Measurements from ENCODE around the gene WWC2. TPM values are rescaled to one million over a fixed set of nuclear protein-coding genes. Genes with fewer than 3 reads are reported as not detected.
"Not testable (repeated sequence)": the region's sequence is repeated elsewhere in the genome, so short reads cannot be mapped to it uniquely, and the experiment has no call there.

The WWC2 gene
- total RNA-seq, 4 donors from 2014 or later, result 28.2 to 38.5 (median 37.0) TPM

DNA sequence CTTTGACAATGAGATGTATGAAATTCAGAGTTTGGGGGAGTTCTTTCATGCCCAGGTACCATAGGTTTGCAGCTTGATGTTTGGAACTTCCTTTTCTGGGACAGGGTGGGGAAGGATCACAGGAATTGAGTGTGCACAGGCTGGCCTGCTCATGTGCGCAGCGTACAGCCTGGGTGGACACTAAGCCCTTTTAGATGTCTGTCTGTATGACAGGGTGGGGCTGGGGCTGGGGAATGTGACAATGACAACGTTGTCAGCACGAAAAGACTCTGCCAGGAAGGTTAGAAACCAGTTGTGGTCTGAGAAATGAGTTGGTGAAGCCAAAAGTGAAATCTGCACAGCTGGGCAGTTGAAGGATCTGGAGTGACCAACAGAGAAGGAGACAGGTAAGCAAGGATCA lies 47.4 kb downstream of the WWC2 start:
- 79% methylated on average over 4 of the region's 4 CpGs for WGBS
- intact Hi-C loops (cut with DNase I), result no loop called here
- no peak for TF ChIP-seq EP300 (IDR thresholded peaks at IDR 0.05)
- TF ChIP-seq, protein P1, sequence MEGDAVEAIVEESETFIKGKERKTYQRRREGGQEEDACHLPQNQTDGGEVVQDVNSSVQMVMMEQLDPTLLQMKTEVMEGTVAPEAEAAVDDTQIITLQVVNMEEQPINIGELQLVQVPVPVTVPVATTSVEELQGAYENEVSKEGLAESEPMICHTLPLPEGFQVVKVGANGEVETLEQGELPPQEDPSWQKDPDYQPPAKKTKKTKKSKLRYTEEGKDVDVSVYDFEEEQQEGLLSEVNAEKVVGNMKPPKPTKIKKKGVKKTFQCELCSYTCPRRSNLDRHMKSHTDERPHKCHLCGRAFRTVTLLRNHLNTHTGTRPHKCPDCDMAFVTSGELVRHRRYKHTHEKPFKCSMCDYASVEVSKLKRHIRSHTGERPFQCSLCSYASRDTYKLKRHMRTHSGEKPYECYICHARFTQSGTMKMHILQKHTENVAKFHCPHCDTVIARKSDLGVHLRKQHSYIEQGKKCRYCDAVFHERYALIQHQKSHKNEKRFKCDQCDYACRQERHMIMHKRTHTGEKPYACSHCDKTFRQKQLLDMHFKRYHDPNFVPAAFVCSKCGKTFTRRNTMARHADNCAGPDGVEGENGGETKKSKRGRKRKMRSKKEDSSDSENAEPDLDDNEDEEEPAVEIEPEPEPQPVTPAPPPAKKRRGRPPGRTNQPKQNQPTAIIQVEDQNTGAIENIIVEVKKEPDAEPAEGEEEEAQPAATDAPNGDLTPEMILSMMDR (IDR thresholded peaks at IDR 0.05), result no peak
- TF ChIP-seq POLR2A (IDR thresholded peaks at IDR 0.05; ENCODE audit: low read depth), result no peak
- TF ChIP-seq POLR2AphosphoS5 (IDR thresholded peaks at IDR 0.05), result no peak
- H3K9me3 ChIP-seq, result no peaks in the 10 kb centered on the region
- peaks cover 33 to 48% (median 44%) of the 10 kb centered on the region in 4 donors for H3K4me1 ChIP-seq
- H3K27me3 ChIP-seq, result no peaks in the 10 kb centered on the region
- no peak overlapping the region for H3K27ac ChIP-seq (replicated peaks in 1 of 4)
- DNase-seq (ENCODE audit: extremely low spot score), result no peak
- H3K4me3 ChIP-seq, result no peak overlapping the region
- no peaks in the 10 kb centered on the region for H3K36me3 ChIP-seq

DNA sequence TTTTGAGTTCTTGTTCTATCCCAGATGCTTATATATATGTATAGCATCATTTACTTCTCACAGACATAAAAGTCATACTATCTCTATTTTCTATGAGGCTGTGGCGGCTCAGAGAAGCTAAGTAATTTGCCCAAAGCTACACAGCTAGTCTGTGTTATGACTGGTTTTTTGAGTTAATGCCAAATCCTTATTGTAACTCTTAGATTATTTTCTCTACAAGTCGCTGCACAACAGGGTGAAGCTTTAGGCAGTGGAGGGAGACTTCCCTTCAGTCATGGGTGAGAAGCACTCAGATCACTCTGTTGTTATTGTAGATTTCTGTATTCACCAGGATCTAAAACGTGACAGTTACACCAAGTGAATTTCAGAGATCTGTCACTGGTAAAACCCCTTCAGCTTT lies 48.1 kb downstream of the WWC2 start:
- Histone ChIP-seq H3K27me3 (no peaks in the 10 kb centered on the region), H3K4me1 (peaks cover 25 to 42% (median 37%) of the 10 kb centered on the region in 4 donors), H3K27ac (replicated peaks in 1 of 4) (no peak overlapping the region), H3K9me3 (no peaks in the 10 kb centered on the region), H3K4me3 (no peak overlapping the region), H3K36me3 (no peaks in the 10 kb centered on the region)
- intact Hi-C loops (cut with DNase I), result no loop called here
- WGBS, result 85% methylated on average over 3 of the region's 3 CpGs
- DNase-seq (ENCODE audit: extremely low spot score), result no peak
- TF ChIP-seq, protein P1 (IDR thresholded peaks at IDR 0.05), result no peak
- TF ChIP-seq POLR2A (IDR thresholded peaks at IDR 0.05; ENCODE audit: low read depth), result no peak
- TF ChIP-seq POLR2AphosphoS5 (IDR thresholded peaks at IDR 0.05), result no peak
- no peak for TF ChIP-seq EP300 (IDR thresholded peaks at IDR 0.05)

DNA sequence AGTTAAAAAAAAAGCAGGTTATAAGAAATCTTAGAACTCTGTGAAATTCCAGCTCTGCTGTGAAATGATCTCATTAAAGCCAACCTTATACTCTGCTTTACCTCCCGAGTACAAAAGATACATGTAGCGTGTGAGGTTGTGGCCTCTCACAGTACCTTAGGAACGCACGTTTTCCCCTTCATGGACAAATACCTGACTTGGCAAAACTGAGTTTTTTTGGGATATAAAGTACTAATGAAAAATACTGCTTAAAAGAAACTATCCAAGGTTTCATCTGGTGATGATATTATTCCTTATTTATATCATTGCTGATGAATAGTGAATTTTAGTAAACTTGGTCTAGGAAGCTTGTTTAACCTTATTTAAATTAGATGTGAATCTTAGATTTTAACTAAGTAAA lies 48.9 kb downstream of the WWC2 start:
- no peak for DNase-seq (ENCODE audit: extremely low spot score)
- no peaks in the 10 kb centered on the region for H3K27me3 ChIP-seq
- TF ChIP-seq POLR2AphosphoS5 (IDR thresholded peaks at IDR 0.05) (no peak), POLR2A (IDR thresholded peaks at IDR 0.05; ENCODE audit: low read depth) (no peak), EP300 (IDR thresholded peaks at IDR 0.05) (no peak)
- TF ChIP-seq, protein P1 (IDR thresholded peaks at IDR 0.05), result no peak
- H3K4me3 ChIP-seq, result no peak overlapping the region
- intact Hi-C loops (cut with DNase I), result no loop called here
- 88% methylated on average over 4 of the region's 4 CpGs for WGBS
- peaks cover 20 to 37% (median 29%) of the 10 kb centered on the region in 4 donors for H3K4me1 ChIP-seq
- no peaks in the 10 kb centered on the region for H3K36me3 ChIP-seq
- no peak overlapping the region for H3K27ac ChIP-seq (replicated peaks in 1 of 4)
- H3K9me3 ChIP-seq, result no peaks in the 10 kb centered on the region

DNA sequence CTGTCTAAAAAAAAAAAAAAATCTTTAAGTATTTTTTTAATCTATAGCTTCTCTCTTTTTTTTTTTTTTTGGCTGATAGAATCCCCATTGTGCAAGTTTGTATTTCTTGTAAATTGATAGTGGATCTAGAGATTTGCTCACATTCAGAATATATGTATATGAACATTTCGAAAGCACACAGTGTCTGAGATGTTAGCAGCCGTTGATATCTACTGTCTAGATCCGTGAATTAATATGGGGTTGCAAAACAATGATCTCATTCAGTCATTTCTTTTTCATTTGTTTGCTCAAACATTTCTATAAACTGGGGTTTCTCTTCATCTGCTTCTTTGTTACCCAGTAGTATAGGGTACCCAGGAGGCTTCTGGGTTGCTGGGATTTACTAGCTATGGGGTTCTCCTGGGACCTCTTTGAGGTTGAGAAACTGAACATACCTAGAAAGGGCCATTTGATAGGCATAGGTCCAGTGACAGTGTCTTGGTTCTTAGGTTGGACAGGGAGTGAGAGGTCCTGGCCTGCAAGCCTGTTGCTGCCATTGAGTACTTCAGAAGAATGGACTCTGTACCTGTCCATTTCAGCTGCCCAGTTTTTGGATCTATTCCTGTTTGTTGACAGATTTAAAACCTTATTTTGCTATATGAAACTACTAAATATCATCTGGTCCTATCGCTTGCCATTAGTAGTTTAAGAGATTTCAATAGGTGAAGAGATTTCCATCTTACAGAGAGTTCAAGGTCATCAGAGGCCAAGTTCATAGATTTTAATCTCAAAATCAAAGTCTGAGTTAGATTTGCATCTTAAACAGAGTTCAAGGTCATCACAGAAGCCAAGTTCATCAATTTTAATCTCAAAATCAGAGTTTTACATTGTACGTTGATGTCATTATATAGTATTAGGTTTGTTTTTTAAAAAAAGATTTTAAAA lies 50.8 kb downstream of the WWC2 start:
- Histone ChIP-seq H3K27ac (replicated peaks in 1 of 4) (no peak overlapping the region), H3K36me3 (no peaks in the 10 kb centered on the region), H3K9me3 (no peaks in the 10 kb centered on the region), H3K4me1 (peaks cover 19 to 34% (median 29%) of the 10 kb centered on the region in 4 donors), H3K27me3 (no peaks in the 10 kb centered on the region), H3K4me3 (no peak overlapping the region)
- 93% methylated on average over 5 of the region's 5 CpGs for WGBS
- intact Hi-C loops (cut with DNase I), result no loop called here
- no peak for TF ChIP-seq EP300 (IDR thresholded peaks at IDR 0.05)
- TF ChIP-seq, protein P1 (IDR thresholded peaks at IDR 0.05), result no peak
- no peak for DNase-seq (ENCODE audit: extremely low spot score)

DNA sequence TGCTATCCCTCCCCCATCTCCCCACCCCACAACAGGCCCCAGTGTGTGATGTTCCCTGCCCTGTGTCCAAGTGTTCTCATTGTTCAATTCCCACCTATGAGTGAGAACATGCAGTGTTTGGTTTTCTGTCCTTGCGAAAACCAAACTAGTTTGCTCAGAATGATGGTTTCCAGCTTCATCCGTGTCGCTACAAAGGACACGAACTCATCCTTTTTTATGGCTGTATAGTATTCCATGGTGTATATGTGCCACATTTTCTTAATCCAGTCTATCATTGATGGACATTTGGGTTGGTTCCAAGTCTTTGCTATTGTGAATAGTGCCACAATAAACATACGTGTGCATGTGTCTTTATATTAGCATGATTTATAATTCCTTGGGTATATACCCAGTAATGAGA lies 51.6 kb downstream of the WWC2 start:
- 97% methylated on average over 5 of the region's 5 CpGs for WGBS
- H3K27me3 ChIP-seq; intact Hi-C loops (cut with DNase I); H3K9me3 ChIP-seq; H3K27ac ChIP-seq (replicated peaks in 1 of 4); H3K36me3 ChIP-seq; H3K4me3 ChIP-seq; DNase-seq (ENCODE audit: extremely low spot score): not testable (repeated sequence)
- peaks cover 26 to 28% (median 27%) of the 10 kb centered on the region in 4 donors for H3K4me1 ChIP-seq

DNA sequence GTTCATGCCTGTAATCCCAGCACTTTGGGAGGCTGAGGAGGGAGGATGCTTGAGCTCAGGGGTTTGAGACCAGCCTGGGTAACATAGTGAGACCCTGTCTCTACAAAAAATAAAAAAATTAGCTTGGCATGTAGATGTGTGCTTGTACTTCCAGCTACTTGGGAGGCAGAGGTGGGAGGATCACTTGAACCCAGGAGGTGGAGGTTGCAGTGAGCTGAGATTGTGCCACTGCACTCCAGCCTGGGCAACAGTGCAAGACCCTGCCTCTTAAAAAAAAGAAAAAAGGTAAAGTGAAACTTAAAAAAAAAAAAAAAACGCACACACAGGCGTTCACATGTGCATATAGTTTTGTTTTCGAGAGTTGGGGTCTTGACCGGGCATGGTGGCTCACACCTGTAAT lies 53.2 kb downstream of the WWC2 start:
- H3K4me3 ChIP-seq; DNase-seq (ENCODE audit: extremely low spot score); H3K27me3 ChIP-seq; H3K27ac ChIP-seq (replicated peaks in 1 of 4); H3K36me3 ChIP-seq; intact Hi-C loops (cut with DNase I); H3K9me3 ChIP-seq: not testable (repeated sequence)
- peaks cover 11 to 16% (median 12%) of the 10 kb centered on the region in 4 donors for H3K4me1 ChIP-seq
- WGBS, result 95% methylated on average over 4 of the region's 4 CpGs

Measured in esophagus muscularis mucosa (tissue), 4 donors.